ENCODE results near the gene BRD4.
"Not testable (repeated sequence)": the region's sequence is repeated elsewhere in the genome, so short reads cannot be mapped to it uniquely, and the experiment has no call there.

Gene BRD4

DNA sequence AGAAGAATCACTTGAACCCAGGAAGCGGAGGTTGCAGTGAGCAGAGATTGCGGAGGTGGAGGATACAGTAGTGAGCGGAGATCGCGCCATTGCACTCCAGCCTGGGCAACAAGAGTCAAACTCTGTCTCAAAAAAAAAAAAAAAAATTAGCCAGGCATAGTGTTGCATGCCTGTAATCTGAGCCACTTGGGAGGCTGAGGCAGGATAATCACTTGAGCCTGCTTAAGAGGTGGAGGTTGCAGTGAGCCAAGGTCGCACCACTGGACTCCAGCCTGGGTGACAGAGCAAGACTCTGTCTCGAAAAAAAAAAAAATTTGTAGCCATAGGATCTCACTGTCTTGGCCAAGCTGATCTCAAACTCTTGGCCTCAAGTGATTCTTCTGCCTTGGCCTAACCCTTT lies 3.7 kb upstream of the BRD4 start:
- not testable (repeated sequence) for H3K9ac ChIP-seq (ENCODE audit: low read depth in 1 of 2, low read length in 2 of 2); H3K36me3 ChIP-seq (ENCODE audit: control insufficient read depth in 1 of 2, insufficient read depth in 2 of 2, low read length in 2 of 2); H3K4me1 ChIP-seq (ENCODE audit: control insufficient read depth in 1 of 2, insufficient read depth in 2 of 2, low read length in 2 of 2); H3K9me3 ChIP-seq (ENCODE audit: control insufficient read depth in 1 of 2, low read length in 2 of 2); H3K27me3 ChIP-seq (ENCODE audit: control insufficient read depth in 1 of 2, insufficient read depth in 2 of 2, low read length in 2 of 2); H3K4me3 ChIP-seq (ENCODE audit: low read depth in 1 of 2, low read length in 2 of 2); H3K27ac ChIP-seq (ENCODE audit: low read depth, low read length)

DNA sequence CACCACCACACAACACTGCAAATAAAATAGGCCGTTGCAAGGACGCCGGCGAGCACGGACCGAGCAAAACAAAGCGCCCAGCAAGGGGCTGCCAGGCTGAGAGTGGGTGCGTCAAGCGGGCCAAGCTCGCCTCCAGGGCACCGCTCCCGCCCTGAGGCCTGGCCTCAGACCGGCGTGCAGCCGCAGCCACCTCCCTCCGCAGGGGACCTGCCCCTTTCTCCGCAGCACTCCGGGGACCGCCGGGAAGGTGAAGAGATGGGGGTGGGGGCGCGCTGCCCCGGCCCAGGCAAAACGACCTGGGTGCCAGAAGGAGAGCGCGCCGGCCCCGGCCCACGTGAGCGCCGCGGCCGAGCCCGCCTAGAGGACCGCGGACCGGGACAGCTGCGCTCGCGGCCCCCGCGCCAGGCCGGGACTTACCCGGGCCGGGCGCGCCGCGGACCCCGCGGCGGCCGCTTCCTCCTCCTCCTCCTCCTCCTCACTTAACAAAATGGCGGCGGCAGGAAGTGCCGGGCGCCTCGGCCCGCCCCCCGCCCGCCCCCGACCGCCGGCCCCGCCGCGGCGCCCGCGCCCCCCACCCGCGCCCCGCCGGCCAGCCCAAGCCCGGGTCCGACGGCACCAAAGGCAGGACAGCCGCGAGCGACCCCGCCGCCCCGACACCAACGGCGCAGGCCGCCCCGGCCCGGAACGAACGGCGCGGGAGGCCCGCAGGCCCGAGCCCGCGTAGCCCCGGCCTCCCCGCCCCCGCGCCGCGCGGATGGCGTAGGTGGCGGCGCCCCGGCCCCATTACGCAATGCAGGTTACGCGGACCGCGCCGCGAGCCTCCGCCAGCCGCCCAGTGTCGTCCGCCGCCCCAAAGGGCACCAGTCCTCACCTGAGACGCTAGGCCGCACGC lies 674 bp downstream of the BRD4 start:
- H3K9me3 ChIP-seq (ENCODE audit: control insufficient read depth in 1 of 2, low read length in 2 of 2) = no peaks in the 10 kb centered on the region
- H3K27ac ChIP-seq (ENCODE audit: low read depth, low read length) = peak overlapping the region; percentile 89
- H3K4me3 ChIP-seq (ENCODE audit: low read depth in 1 of 2, low read length in 2 of 2) = peak overlapping the region; percentile 89 to 90
- H3K4me1 ChIP-seq (ENCODE audit: control insufficient read depth in 1 of 2, insufficient read depth in 2 of 2, low read length in 2 of 2) = peaks cover 35 to 41% of the 10 kb centered on the region in 2 donors
- no peaks in the 10 kb centered on the region for H3K27me3 ChIP-seq (ENCODE audit: control insufficient read depth in 1 of 2, insufficient read depth in 2 of 2, low read length in 2 of 2)
- H3K36me3 ChIP-seq (ENCODE audit: control insufficient read depth in 1 of 2, insufficient read depth in 2 of 2, low read length in 2 of 2) = no peaks in the 10 kb centered on the region
- H3K9ac ChIP-seq (ENCODE audit: low read depth in 1 of 2, low read length in 2 of 2) = peak overlapping the region; percentile 85 to 98

DNA sequence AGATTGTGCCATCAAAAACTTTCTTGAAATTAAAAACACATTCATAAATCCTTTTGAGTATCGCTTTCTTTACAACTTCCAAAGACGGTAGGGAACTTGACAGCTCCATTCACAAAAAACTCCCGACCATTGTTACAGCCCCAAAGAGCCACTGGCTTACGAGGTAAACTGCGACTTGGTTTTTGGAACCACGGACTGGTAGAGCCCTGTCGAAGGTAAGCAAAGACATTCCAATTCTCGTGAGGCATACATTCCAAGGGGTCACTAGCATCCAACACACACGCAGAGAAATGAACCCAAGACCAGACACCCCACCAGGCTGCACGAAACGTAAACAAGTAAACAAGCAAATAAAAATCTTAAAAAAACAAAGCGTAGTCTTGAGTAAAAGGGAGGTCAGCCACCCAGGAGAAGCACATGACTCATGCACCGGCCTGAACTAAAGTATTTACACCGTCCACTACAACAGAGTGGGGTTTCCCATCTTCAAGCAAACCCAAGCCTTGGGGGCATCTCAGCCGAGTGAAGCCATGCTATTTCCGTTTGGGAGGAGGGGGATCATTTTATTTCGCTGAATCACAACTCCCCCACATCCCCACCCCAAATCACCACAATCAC lies 1.4 kb downstream of the BRD4 start:
- Histone ChIP-seq H3K36me3 (ENCODE audit: control insufficient read depth in 1 of 2, insufficient read depth in 2 of 2, low read length in 2 of 2) (no peaks in the 10 kb centered on the region), H3K9me3 (ENCODE audit: control insufficient read depth in 1 of 2, low read length in 2 of 2) (no peaks in the 10 kb centered on the region), H3K27ac (ENCODE audit: low read depth, low read length) (peak overlapping the region; percentile 71), H3K9ac (ENCODE audit: low read depth in 1 of 2, low read length in 2 of 2) (peak overlapping the region; percentile 85 to 98), H3K4me1 (ENCODE audit: control insufficient read depth in 1 of 2, insufficient read depth in 2 of 2, low read length in 2 of 2) (peaks cover 38 to 43% of the 10 kb centered on the region in 2 donors), H3K27me3 (ENCODE audit: control insufficient read depth in 1 of 2, insufficient read depth in 2 of 2, low read length in 2 of 2) (no peaks in the 10 kb centered on the region), H3K4me3 (ENCODE audit: low read depth in 1 of 2, low read length in 2 of 2) (peak overlapping the region; percentile 89 to 90)

DNA sequence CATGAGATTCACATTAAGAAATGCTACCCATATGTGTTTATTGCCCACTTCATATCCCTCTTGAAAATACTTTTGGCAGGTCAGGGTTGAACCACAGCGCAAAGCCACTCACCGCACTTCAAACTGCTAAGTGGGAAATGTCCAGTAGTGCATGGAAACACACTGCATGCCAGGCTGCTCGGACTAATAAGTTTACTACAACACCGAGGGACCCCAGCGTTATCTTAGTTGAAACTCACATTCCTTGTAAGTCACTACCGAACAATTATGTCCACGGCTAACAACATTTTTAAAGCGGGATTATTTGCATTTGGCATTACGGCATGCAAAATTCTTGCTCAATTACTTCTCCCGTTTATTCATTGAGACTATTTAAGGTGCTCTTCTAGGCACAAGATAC lies 4.0 kb downstream of the BRD4 start:
- H3K4me3 ChIP-seq (ENCODE audit: low read depth in 1 of 2, low read length in 2 of 2) = no peak overlapping the region
- no peak overlapping the region for H3K27ac ChIP-seq (ENCODE audit: low read depth, low read length)
- no peaks in the 10 kb centered on the region for H3K27me3 ChIP-seq (ENCODE audit: control insufficient read depth in 1 of 2, insufficient read depth in 2 of 2, low read length in 2 of 2)
- H3K36me3 ChIP-seq (ENCODE audit: control insufficient read depth in 1 of 2, insufficient read depth in 2 of 2, low read length in 2 of 2) = no peaks in the 10 kb centered on the region
- H3K9me3 ChIP-seq (ENCODE audit: control insufficient read depth in 1 of 2, low read length in 2 of 2) = no peaks in the 10 kb centered on the region
- no peak overlapping the region for H3K9ac ChIP-seq (ENCODE audit: low read depth in 1 of 2, low read length in 2 of 2)
- H3K4me1 ChIP-seq (ENCODE audit: control insufficient read depth in 1 of 2, insufficient read depth in 2 of 2, low read length in 2 of 2) = peaks cover 61 to 65% of the 10 kb centered on the region in 2 donors

DNA sequence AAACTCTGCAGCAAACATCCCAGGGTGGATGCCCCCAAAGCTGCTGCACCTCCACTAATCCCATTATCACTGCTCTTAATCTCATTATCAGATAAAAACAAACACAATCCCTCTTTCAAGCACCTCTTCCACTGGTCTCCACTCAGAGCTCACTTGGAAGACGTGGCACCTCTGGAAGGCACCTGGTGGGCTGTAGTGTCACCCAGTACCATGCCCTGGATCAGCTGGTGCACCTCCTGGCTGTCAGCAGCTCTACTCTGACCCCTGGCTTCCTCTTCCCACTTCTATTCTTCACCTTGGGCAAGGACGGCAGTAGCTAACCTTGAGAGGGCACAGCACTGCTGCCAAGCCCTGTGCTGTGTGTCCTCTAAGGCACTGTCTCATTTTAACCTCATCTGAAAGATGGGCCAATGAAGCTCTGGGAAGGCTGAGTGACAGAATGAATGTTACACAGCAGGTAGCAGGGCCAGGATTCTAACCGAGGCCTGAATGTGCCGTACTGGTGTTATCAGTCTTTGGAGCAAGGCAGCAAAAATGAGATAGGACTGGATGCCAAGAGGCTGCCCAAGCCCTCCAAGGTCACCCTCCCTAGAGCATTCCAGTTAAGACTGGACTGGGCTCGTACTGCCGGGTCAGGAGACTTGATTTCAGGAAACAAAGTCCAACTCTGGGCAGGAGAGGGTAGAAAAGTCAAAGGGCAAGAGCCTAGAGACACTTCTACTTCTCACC lies 7.4 kb downstream of the BRD4 start:
- Histone ChIP-seq H3K27me3 (ENCODE audit: control insufficient read depth in 1 of 2, insufficient read depth in 2 of 2, low read length in 2 of 2) (no peaks in the 10 kb centered on the region), H3K9ac (ENCODE audit: low read depth in 1 of 2, low read length in 2 of 2) (peak overlapping the region; percentile 15 to 33), H3K27ac (ENCODE audit: low read depth, low read length) (peak overlapping the region; percentile 11), H3K4me3 (ENCODE audit: low read depth in 1 of 2, low read length in 2 of 2) (peak overlapping the region in 1 of 2 donors; percentile 30), H3K9me3 (ENCODE audit: control insufficient read depth in 1 of 2, low read length in 2 of 2) (no peaks in the 10 kb centered on the region), H3K4me1 (ENCODE audit: control insufficient read depth in 1 of 2, insufficient read depth in 2 of 2, low read length in 2 of 2) (peaks cover 63 to 67% of the 10 kb centered on the region in 2 donors), H3K36me3 (ENCODE audit: control insufficient read depth in 1 of 2, insufficient read depth in 2 of 2, low read length in 2 of 2) (no peaks in the 10 kb centered on the region)

DNA sequence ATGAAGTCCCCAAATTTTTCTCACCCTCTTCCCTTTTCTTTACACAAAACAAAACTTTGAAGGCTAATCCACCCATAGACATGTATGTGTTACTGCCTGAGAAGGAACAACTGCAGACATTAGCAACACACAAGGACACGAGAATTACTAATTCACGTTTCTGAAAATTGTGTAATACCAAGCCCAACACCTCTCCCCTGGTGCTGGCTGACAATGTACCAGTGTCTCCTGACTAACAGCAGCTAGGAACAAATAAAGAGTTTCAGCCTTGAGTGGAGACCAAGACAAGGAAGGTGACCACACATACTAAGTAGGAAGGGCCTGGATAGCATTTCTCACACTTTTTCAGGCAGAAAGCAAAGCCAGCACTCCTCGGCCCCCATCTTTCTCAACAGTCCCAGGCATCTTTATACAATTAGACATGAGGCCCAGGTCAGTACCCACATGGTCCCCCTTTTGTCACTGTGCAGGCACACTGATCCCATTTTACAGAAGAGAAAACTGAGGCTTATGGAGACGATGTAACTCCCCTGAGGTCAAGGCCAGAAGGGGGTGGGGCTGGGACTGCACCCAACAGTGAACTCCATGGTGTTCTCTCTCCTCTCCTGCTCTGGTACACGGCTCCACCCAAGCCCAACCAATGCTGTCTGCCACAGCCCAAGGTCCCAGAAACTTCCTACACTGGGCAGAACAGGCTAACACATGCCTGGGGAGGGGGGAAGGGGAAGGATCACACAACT lies 8.7 kb downstream of the BRD4 start:
- Histone ChIP-seq H3K4me1 (ENCODE audit: control insufficient read depth in 1 of 2, insufficient read depth in 2 of 2, low read length in 2 of 2) (peaks cover 60 to 65% of the 10 kb centered on the region in 2 donors), H3K9ac (ENCODE audit: low read depth in 1 of 2, low read length in 2 of 2) (peak overlapping the region in 1 of 2 donors; percentile 9), H3K4me3 (ENCODE audit: low read depth in 1 of 2, low read length in 2 of 2) (no peak overlapping the region), H3K27ac (ENCODE audit: low read depth, low read length) (no peak overlapping the region), H3K27me3 (ENCODE audit: control insufficient read depth in 1 of 2, insufficient read depth in 2 of 2, low read length in 2 of 2) (no peaks in the 10 kb centered on the region), H3K9me3 (ENCODE audit: control insufficient read depth in 1 of 2, low read length in 2 of 2) (no peaks in the 10 kb centered on the region), H3K36me3 (ENCODE audit: control insufficient read depth in 1 of 2, insufficient read depth in 2 of 2, low read length in 2 of 2) (no peaks in the 10 kb centered on the region)

DNA sequence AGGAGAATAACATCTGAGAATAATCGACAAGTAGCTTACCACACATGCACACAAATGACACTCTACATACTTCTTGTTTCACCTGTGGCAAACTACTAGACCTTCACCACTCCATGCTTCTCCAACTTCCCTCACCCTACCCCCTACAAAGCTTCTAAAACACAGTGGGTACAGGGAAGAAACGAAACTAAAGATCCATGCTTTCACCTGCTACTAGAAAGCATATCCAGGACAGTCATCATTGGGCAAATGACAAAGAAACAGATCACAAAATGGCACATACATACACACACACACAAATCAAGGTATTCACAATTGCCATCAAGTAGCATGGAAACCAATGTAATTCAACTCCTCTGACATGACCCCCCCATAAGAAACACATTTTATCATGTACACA lies 10.6 kb downstream of the BRD4 start:
- Histone ChIP-seq H3K4me3 (ENCODE audit: low read depth in 1 of 2, low read length in 2 of 2) (no peak overlapping the region), H3K27ac (ENCODE audit: low read depth, low read length) (no peak overlapping the region), H3K4me1 (ENCODE audit: control insufficient read depth in 1 of 2, insufficient read depth in 2 of 2, low read length in 2 of 2) (peaks cover 67 to 72% of the 10 kb centered on the region in 2 donors), H3K9me3 (ENCODE audit: control insufficient read depth in 1 of 2, low read length in 2 of 2) (no peaks in the 10 kb centered on the region), H3K27me3 (ENCODE audit: control insufficient read depth in 1 of 2, insufficient read depth in 2 of 2, low read length in 2 of 2) (no peaks in the 10 kb centered on the region), H3K9ac (ENCODE audit: low read depth in 1 of 2, low read length in 2 of 2) (no peak overlapping the region), H3K36me3 (ENCODE audit: control insufficient read depth in 1 of 2, insufficient read depth in 2 of 2, low read length in 2 of 2) (no peaks in the 10 kb centered on the region)

DNA sequence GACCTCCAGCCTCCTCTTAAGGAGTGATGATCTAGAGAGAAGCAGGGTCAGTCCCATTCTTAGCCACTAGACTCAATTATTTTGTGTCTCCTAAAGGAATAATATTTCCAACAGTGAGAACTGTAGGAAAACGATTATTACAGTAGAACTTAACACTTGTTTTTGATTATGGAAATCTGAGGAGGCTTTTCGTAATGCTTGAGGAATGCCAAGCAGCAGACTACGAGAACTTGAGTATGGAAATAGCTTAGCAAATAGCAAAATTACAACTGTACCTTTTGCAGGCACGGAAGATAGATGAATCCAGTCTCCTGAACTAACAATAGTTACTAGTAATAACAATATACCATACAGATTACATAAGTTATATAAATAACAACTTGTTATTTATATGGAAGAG lies 12.2 kb downstream of the BRD4 start:
- H3K36me3 ChIP-seq (ENCODE audit: control insufficient read depth in 1 of 2, insufficient read depth in 2 of 2, low read length in 2 of 2) = no peaks in the 10 kb centered on the region
- H3K4me3 ChIP-seq (ENCODE audit: low read depth in 1 of 2, low read length in 2 of 2) = no peak overlapping the region
- no peak overlapping the region for H3K27ac ChIP-seq (ENCODE audit: low read depth, low read length)
- H3K9me3 ChIP-seq (ENCODE audit: control insufficient read depth in 1 of 2, low read length in 2 of 2) = no peaks in the 10 kb centered on the region
- no peak overlapping the region for H3K9ac ChIP-seq (ENCODE audit: low read depth in 1 of 2, low read length in 2 of 2)
- H3K4me1 ChIP-seq (ENCODE audit: control insufficient read depth in 1 of 2, insufficient read depth in 2 of 2, low read length in 2 of 2) = peaks cover 65 to 69% of the 10 kb centered on the region in 2 donors
- no peaks in the 10 kb centered on the region for H3K27me3 ChIP-seq (ENCODE audit: control insufficient read depth in 1 of 2, insufficient read depth in 2 of 2, low read length in 2 of 2)

DNA sequence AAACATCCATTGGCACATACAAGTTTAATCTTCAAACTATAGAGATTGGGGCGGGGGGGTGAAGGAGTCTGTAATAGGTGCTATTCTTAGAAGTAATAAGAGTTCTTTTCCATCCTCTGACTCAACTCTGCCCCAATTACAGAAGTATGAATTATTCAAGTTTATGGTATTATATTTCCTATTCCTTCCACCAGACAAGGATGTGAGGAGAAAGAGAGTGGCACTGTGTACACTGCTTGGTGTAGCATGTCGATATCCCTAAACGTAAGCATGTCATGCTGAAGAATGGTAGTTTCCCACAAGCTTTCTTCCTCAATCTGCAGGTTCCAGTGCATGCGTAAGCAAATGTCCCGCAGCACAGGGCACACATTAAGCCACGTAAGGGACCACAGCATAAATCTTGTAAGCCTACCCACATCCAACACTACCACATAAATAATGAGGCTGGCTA lies 14.1 kb downstream of the BRD4 start:
- Histone ChIP-seq H3K27me3 (ENCODE audit: control insufficient read depth in 1 of 2, insufficient read depth in 2 of 2, low read length in 2 of 2) (no peaks in the 10 kb centered on the region), H3K4me1 (ENCODE audit: control insufficient read depth in 1 of 2, insufficient read depth in 2 of 2, low read length in 2 of 2) (peaks cover 50 to 66% of the 10 kb centered on the region in 2 donors), H3K36me3 (ENCODE audit: control insufficient read depth in 1 of 2, insufficient read depth in 2 of 2, low read length in 2 of 2) (no peaks in the 10 kb centered on the region), H3K4me3 (ENCODE audit: low read depth in 1 of 2, low read length in 2 of 2) (no peak overlapping the region), H3K9ac (ENCODE audit: low read depth in 1 of 2, low read length in 2 of 2) (peak overlapping the region in 1 of 2 donors; percentile 21), H3K9me3 (ENCODE audit: control insufficient read depth in 1 of 2, low read length in 2 of 2) (no peaks in the 10 kb centered on the region), H3K27ac (ENCODE audit: low read depth, low read length) (peak overlapping the region; percentile 23)

Data from duodenal mucosa (tissue), 2 donors.